Activated B cell treated with CpG ODN at 0.5 μM for 24 hours (primary cell): ENCODE measurements around the gene UEVLD. TPM values are rescaled to one million over a fixed set of nuclear protein-coding genes. Genes with fewer than 3 reads are reported as not detected.

ENCODE experiments used
- ATAC-seq: fragments of 200-7000 bp; cut with Tn5 transposase; one replicate; pipeline ENCODE4 v1.10.0; 2021; ENCODE audit warnings: low read depth, mild to moderate bottlenecking, moderate library complexity
- CTCF ChIA-PET: fragments of 350-600 bp; sonication (Branson Sonifier 250); formaldehyde crosslinking; loops from one replicate; lab custom pipeline; 2021; ENCODE audit warnings: antibody characterized with exemption; lab: Charles Lee
- POLR2A ChIA-PET: fragments of 350-600 bp; sonication (Branson Sonifier 250); formaldehyde crosslinking; loops from one replicate; lab custom pipeline; 2021; ENCODE audit warnings: antibody characterized with exemption; lab: Charles Lee
- DNase-seq: peaks from one replicate; pipeline ENCODE4 v3.0.0; 2022
- H3K27ac Mint-ChIP-seq: one replicate; pipeline ENCODE4 v1.8.0; 2020; ENCODE audit warnings: mixed read lengths
- H3K27me3 Mint-ChIP-seq: one replicate; pipeline ENCODE4 v1.8.0; 2021; ENCODE audit warnings: mixed read lengths
- H3K36me3 Mint-ChIP-seq: one replicate; pipeline ENCODE4 v1.8.0; 2021; ENCODE audit warnings: low read depth, mixed read lengths
- H3K4me1 Mint-ChIP-seq: one replicate; pipeline ENCODE4 v1.8.0; 2021; ENCODE audit warnings: mixed read lengths
- H3K4me3 Mint-ChIP-seq: one replicate; pipeline ENCODE4 v1.8.0; 2020; ENCODE audit warnings: mild to moderate bottlenecking, mixed read lengths
- H3K9me3 Mint-ChIP-seq: one replicate; pipeline ENCODE4 v1.8.0; 2020; ENCODE audit warnings: mixed read lengths
- CTCF ChIP-seq: fragments of 200-600 bp; IDR thresholded peaks from one replicate; pipeline ENCODE4 v1.8.0; 2022; ENCODE audit warnings: antibody characterized with exemption, mild to moderate bottlenecking
- intact Hi-C: fragments of 100-400 bp; cut with micrococcal nuclease; formaldehyde crosslinking; loops from one replicate; pipeline ENCODE4 v1.15.1; 2024
- total RNA-seq: library from RNA; stranded (reverse); gene quantifications from 2 replicates; pipeline ENCODE4 v1.2.3, GENCODE V29; 2022

Gene UEVLD
- total RNA-seq, 1 donor from 2014 or later: 18.0 TPM

- intact Hi-C loops: loop anchor here (5.0 kb wide), 2 partner anchors 41 to 244 kb away; partner anchors contain the start of gene TSG101
- CTCF ChIA-PET: interaction anchor here (0.7 kb wide), 1 partner anchor 22 kb away, joined by 3 read pairs; no protein-coding TSS in a partner anchor
- peak overlapping the region; percentile 90 for H3K27ac Mint-ChIP-seq
These were observed 102.5 kb downstream of the UEVLD start for GRCh38 chr11:18485913-18486528.

More at GRCh38 chr11:18485913-18486528, 102.5 kb downstream of the UEVLD start:
- Mint-ChIP-seq H3K36me3 (peaks cover 87% of the 10 kb centered on the region), H3K4me1 (peaks cover 8% of the 10 kb centered on the region), H3K4me3 (peak overlapping the region; percentile 30), H3K9me3 (no peaks in the 10 kb centered on the region), H3K27me3 (no peaks in the 10 kb centered on the region)
- peak; percentile 98 for ATAC-seq
- POLR2A ChIA-PET: interaction anchor here (0.6 to 1.0 kb wide), 3 partner anchors 41 to 126 kb away, joined by 3 to 9 read pairs (median 3); partner anchors contain the start of gene TSG101
- no peak for TF ChIP-seq CTCF
- peak; percentile 20 for DNase-seq

Other genes with a start within 250 kb of the UEVLD start
- 282 and 287 TPM in 2 replicates for gene LDHA, start 194.2 kb downstream of the UEVLD start, total RNA-seq
- not detected in 2 replicates for gene LDHC, start 176.4 kb downstream of the UEVLD start, total RNA-seq
- gene LDHAL6A, start 132.9 kb downstream of the UEVLD start, total RNA-seq: not detected in 2 replicates
- 45.3 and 47.2 TPM in 2 replicates for gene TSG101, start 61.8 kb downstream of the UEVLD start, total RNA-seq
- 1.4 and 2.6 TPM in 2 replicates for gene MISFA, start 11.1 kb upstream of the UEVLD start, total RNA-seq
- gene SPTY2D1, start 45.6 kb upstream of the UEVLD start, total RNA-seq: 22.0 and 22.7 TPM in 2 replicates
- gene TMEM86A, start 110.0 kb upstream of the UEVLD start, total RNA-seq: 0.10 and 0.13 TPM in 2 replicates
- gene IGSF22, start 137.5 kb upstream of the UEVLD start, total RNA-seq: 0.17 and 1.4 TPM in 2 replicates
- gene PTPN5, start 203.1 kb upstream of the UEVLD start, total RNA-seq: not detected in 2 replicates